NCI-H2227 (cell line): ENCODE results near the gene MINDY2.
"Not testable (repeated sequence)": the region's sequence is repeated elsewhere in the genome, so short reads cannot be mapped to it uniquely, and the experiment has no call there.

Source experiments
- DNase-seq: peaks from one replicate; lab custom pipeline; 2025; ENCODE audit not compliant: unreplicated experiment; lab: John Stamatoyannopoulos, UW

Gene MINDY2

DNA sequence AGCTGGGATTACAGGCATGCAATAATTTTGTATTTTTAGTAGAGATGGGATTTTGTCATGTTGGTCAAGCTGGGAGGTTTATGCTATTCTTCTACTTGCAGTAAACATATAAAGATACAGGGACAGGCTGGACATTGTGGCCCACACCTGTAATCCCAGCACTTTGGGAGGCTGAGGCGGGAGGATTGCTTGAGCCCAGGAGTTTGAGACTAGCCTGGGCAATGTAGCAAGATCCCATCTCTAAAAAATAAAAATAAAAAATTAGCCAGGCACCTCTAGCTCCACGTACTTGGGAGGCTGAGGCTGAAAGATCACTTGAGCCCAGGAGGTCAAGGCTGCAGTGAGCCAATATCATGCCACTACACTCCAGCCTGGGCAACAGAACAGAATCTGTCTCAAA is 52.2 kb downstream of the MINDY2 start:
- not testable (repeated sequence) for DNase-seq

DNA sequence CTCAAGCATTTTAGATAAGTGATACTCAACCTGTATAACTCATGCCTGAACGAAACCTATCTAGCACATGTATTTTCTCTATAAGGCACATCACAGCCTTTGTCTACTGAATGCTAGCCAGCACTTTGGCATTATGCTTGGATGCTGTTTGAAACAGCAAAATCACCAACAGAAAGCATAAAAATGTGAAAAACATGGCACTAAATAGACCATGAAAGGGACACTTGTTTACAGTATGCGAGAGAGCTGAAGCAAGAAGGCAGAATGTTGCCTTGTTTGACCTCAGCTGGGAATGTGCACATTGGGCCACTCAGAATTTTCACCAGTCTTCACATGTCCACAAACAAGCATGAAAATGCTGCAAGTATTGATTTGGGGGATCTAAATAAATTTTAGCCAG is 59.5 kb downstream of the MINDY2 start:
- DNase-seq: no peak

DNA sequence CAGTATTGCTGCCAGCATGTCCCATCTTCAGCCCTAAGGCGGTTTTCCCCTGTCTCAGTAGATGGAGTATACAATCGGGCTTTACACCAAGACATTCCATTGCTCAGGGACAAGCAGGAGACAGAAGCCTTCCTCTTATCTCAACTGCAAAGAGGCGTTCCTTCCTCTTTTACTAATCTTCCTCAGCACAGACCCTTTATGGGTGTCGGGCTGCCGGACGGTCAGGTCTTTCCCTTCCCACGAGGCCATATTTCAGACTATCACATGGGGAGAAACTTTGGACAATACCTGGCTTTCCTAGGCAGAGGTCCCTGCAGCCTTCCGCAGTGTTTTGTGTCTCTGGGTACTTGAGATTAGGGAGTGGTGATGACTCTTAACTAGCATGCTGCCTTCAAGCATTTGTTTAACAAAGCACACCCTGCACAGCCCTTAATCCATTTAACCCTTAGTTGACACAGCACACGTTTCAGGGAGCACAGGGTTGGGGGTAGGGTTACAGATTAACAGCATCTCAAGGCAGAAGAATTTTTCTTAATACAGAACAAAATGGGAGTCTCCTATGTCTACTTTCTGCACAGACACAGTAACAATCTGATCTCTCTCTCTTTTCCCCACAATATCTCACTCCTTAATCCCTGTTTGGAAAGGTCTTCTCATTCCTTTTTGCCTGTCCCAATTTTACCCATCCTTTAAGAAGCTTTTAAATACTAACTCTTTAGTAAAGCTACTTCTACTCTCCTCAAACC is 62.8 kb downstream of the MINDY2 start:
- DNase-seq: not testable (repeated sequence)

DNA sequence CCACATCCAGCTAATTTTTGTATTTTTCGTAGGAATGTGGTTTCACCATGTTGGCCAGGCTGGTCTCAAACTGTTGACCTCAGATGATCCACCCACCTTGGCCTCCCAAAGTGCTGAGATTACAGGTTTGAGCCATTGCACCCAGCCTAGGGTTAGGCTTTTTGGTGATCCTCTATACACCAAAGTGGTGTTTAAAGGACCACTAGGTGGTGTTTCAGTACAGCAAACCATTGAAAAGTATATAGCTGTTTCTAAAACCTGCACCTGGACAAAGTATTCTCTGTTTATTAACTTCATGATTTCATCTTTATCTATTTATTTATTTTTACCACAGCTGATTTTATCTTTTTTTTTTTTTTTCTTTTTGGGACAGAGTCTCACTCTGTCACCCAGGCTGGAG is 68.4 kb downstream of the MINDY2 start:
- no peak for DNase-seq

DNA sequence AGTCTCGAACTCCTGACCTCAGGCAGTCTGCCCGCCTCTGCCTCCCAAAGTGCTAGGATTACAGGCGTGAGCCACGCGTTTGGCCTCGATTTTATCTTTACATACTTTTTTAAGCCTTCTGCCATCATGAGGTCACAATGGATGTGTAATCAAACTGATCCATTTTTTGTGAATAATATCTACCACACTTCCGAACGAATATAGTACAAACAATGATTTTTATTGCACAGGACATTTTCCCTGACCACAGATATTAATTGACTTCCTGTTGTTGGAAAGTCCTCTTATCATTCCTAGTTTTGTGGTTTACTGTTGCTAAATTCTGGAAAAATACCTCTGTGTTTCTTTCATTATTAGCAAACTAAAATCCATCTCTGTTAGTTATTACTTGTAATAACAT is 68.9 kb downstream of the MINDY2 start:
- DNase-seq: no peak

DNA sequence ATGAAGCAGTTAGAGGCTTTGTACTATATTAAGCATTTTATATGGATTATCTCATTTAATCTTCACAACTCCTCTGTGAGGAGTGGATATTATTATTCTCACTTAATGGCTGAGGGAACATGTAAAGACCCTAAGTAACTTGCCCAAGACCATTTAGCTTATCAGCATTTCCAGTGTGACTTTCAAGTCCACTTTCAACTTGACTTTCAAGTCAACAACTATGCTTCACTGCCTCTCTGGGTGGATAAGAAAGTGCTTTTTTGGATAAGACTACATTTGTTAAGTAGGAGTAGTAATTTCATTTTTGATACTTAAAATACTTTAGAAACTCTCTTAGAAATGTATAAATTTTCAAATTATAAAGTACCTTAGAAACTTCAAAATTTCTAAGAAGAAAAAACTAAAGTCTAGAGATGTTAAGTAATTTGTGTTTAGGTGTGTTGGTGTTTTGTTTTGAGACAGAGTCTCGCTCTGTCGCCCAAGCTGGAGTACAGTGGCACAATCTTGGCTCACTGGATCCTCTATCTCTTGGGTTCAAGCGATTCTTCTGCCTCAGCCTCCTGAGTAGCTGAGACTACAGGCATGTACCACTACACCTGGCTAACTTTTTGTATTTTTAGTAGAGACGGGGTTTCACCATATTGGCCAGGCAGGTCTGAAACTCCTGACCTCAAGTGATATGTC is 71.8 kb downstream of the MINDY2 start:
- no peak for DNase-seq

DNA sequence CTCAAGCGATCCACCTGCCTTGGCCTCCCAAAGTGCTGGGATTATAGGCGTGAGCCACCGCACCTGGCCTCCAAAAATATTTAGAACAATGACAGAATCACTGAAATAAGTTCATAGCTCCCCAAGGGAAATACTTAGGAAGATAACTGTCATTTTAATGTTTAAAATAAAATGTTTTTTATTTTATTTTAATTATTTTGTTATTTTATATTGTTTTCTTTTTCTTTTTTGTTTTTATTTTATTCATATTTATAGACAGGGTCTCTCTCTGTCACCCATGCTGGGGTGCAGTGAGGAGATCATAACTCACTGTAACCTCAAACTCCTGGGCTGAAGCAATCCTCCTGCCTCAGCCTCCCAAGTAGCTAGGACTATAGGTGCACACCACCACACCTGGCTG is 80.1 kb downstream of the MINDY2 start:
- DNase-seq: not testable (repeated sequence)

DNA sequence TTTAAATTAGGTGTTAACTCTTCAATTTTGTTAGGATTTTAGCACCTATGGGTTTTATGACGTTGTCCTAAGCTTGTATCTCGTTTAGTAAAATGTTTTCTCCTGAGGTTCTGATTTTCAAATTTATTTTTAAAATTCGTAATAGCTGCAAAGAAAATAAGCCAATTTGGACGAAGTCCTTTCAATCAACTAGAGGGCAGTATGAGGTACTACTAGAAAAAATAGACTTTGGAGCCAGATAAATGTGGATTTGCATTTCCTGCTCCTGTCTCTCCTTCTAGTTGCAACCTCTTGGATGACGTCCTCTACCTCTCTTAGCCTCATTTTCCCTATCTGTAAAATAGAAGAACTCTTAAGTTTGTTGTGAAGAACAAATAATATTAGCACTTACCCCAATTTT is 81.2 kb downstream of the MINDY2 start:
- DNase-seq: no peak

DNA sequence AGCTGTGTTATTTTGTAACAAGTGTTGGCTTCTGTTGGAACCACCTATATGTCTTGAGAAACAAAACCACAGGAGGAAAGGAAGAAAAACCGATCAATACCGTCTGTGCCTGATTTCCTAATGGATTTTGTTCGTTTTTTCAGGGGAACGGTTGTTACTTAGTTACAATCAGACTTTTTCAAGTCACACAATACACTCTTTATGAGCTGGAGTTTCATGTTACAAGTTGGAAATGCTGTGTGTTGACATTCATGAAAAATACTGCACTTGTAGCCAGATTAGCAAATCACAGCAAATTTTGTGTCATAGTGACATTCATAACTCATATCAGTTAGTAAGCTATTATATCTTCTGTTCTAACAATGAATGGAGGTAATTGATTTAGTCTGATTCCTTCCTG is 83.5 kb downstream of the MINDY2 start:
- no peak for DNase-seq

DNA sequence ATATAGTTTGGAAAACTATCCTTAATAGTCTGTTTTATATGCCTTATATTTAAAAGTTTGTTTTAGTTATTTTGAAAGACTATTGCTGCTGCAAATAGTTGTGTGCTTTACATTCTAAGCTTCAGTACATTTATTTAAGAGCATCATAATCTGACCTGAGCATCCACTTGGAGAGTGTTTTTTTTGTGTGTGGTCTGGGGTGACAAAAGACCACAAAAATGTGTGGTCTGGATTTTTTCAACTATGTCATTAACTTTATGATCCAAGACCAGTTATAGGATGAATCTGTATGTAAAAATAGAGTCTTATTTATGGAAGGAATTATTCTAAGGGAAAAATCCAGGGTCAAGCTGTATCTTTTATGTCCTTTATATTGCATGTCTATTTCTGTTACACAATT is 85.0 kb downstream of the MINDY2 start:
- no peak for DNase-seq

DNA sequence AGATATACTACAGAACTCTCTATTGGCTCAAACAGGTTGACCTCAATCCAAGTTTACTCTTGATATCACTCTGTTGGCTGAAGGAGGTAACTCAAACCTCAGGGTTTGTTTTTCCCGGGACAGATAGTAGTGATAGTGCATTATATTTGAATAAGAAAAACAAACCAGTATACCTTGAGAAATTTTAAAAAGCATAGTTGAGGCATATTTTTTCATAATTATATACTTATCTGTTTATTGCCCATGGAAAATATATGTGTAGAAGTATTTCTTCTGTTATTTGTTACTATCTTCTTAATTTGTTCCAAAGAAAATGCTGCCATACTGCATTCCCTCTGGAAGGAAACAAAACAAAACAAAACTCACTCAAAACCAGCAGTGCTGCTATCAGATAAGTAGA is 85.5 kb downstream of the MINDY2 start:
- not testable (repeated sequence) for DNase-seq

DNA sequence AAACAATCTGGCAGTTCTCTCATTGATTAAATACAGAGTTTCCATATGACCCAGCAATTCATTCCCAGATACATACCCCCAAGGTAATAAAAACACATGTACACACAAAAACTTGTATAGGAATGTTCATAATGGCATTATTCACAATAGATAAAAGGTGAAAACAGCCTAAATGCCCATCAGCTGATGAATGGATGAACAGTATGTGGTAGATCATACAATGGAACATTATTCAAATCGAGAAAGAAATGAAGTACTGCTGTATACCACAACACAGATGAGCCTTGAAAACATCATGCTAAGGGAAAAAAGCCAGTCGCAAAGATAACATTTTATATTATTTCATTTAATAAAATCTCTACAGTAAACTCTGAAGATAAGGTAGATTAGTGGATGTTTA is 91.2 kb downstream of the MINDY2 start:
- no peak for DNase-seq

DNA sequence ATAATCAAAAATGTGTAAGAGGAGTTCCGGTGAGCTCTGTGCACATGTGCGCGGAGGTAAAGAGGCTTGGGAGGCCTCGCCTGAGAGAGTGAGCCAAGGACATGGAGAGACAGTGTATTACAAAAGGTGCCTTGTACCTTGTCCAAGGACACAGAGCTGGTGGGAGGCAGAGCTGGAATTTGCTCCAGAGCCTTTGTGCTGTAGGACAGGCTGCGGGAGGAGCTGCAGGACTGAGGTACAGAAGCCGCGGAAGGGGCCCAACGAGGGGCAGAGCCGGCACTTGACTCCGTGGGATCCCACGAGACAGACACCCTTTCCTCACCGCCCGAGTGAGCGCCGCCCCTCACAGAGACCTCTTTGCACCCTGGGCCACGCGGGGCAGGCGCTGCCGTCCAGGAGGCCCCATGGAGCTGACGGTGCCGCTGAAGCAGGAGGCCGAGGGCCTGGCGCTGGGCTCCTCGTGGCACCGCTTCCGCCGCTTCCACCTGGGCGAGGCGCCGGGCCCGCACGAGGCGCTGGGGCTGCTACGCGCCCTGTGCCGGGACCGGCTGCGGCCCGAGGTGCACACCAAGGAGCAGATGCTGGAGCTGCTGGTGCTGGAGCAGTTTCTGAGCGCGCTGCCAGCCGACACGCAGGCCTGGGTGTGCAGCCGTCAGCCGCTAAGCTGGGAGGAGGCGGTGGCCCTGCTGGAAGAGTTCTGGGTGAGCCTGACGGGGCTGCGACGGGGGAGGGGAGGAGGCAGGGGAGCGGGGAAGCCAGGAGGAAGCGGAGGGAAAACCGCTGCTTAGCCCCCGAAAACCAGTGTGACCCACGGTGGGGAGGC is 93.7 kb downstream of the MINDY2 start:
- DNase-seq: no peak

DNA sequence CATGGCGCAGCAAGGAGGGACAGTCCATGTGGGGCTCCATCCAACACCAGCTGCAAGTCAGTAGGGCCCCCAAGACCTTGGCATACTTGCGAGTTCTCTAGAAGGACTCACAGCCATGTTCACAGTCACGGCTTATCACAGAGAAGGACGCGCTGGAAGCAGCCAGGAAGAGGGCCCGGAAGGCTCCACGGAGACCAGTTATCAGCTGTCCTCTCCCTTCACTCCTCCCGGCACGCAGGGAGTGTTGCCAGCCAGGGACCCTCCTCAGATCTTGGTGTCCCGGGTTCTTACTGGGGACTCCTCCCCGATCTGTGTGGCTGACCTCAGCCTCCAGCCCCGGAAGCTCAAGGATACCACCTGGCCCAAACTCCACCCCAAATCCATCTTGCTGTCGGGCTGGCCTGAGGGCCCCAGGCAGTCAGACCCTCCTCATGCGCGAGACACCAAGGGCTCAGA is 94.4 kb downstream of the MINDY2 start:
- no peak for DNase-seq

DNA sequence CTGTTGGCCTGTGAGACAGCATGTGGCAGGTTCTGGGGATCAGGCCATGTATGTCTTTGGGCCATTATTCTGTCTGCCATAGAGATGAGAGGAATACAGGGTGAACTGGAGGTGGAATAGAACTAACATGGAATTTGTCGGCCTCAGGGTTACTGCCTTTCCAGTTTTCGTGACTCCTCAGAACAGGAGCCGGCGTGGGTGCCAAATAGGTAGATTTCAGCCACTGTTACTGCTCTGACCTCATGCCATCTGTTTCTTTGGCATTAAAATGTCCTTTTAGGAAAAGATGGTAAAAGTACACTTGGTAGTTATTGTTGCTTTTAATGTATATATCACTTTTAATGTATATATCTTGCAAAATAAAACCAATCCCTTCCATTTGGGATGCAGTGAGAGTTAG is 96.8 kb downstream of the MINDY2 start:
- no peak for DNase-seq

DNA sequence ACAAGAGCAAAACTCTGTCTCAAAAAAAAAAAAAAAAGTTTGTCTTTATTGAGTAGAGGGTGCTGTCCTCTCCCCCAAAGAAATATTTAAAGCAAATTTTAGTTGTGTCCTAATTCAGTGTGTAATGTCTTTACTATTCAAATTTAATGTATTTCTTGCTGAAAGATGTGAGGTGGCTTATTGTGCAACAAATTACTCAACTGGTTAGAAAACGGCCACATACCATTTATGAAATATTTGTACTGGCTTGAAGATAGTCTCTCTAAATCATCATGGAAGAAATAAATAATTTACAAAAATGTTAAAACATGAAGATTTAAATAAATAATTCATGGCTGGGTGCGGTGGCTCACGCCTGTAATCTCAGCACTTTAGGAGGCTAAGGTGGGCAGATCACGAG is 99.3 kb downstream of the MINDY2 start:
- DNase-seq: no peak

DNA sequence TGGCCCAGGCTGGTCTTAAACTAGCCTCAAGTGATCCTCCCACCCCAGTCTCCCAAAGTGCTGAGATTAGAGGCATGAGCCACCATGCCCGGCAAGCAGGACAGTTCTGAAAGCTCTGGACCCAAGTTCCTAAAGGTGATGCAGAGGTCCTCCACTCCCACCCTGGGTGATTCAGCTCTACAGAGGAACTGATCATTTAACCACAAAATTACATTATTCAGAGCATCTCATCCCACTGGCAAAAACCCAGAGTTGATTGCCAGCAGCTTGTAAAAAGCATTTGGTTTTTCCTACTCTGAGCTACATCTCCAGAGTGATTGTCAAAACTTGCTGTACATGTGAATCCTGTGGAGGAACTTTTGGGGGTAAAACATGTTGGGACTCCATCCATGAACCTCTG is 102.2 kb downstream of the MINDY2 start:
- DNase-seq: no peak

DNA sequence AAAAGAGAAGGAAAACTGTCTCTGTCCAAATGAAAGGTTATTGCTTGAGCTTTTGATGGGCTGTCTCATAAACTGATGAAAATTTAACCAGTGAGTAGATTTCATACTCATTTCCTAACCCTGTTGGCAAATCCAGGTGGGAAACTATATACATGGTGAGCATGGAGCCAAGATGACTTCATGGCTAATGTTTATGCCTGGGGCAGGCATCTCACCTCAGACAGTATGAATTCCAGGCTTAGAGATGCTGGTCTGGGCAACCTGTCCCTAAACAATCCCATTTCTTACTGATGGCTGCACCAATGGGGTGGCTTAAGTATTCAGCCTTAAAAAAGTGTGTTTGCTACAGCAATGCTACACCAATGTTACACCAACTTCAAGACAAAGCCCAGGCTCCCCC is 104.2 kb downstream of the MINDY2 start:
- no peak for DNase-seq

DNA sequence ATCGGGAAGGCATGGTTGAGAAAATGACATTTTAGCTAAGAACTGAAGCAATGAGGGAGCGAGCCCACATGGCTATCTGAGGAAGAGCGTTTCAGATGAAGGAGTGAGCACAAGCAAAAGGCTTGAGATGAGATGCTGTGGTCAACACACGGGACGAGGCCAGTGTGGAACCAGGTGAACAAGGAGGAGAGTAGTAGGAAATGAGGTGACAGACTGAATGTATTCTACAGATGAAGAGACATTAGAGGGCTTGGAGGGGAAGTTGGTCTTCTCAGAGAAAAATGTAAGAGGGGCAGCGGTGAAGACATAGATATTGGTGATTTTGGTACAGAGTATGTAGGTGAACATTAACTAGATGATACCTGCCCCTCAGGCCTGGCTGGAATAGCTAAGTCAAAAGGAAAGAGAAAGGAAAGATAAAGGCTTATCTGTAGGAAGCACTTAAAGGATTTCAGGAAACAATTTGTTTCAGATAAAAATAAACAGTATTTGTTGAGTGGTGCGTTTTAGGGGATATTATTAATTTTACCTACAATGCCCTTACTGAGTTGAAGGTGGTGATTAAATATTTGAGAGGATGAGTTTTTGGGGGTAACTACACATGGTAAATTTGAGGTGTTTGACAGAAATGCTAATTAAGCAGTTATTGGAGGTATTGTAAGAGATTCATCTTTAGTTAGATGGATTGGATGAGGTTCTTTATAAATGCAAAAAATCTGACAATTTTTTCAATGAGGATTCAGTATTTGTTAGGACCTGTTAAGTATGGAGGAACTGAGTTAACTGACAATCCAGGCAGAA is 105.4 kb downstream of the MINDY2 start:
- no peak for DNase-seq

DNA sequence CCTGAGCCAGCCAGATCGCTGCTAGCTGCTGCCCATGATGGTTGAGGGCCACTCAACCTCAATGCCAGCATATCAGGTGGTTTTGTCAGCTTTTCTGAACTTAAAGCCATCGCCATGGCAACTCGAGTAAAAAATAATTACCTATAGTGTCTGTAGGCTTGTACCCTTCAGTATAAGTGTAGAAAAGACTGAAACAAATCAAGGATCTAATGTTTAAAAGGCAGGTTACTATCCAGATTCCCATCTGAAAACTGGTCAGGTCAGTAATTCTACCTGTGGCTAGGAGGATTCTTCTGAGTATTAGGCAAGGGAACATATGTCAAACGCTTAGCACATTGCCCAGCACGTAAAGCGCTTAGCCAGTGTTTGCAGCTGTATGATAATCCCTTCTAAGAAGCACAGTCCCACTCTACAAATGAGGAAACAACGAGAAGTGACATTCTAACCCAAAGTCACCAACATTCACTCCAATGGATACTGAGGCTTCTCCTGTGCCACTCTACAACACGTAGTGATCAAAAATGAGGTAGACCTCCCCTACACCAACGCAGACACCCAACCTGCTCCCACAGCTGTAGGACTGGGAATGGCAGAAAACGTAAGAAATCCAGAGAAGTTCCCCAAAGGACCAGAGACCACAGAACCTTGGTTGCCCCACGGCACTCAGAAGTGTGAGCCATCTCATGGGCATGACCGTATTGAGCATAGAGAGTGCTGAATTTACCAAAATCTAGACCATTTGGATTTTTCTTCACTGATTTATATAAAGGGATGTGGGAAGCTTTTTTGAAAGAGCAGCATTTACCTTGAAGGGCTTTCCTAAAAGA is 107.1 kb downstream of the MINDY2 start:
- no peak for DNase-seq
